Peyer's patch (tissue), 4 donors: Measurements from ENCODE around the gene TTBK2.

ENCODE experiments used
- CTCF ChIP-seq, 6 experiments: fragments of 450-650 bp in 4 of 6; fragments of 200-600 bp in 2 of 6; sonication (generic) in 1 of 6; IDR thresholded peaks; one replicate each; pipeline ENCODE4 v1.5.1; 2017 to 2019; ENCODE audit warnings: antibody characterized with exemption in 6 of 6, mild to moderate bottlenecking in 3 of 6, moderate library complexity in 1 of 6
- POLR2A ChIP-seq, 2 donors: fragments of 450-650 bp; IDR thresholded peaks; one replicate each; pipeline ENCODE4 v1.5.1; 2017; ENCODE audit warnings: antibody characterized with exemption in 2 of 2, mild to moderate bottlenecking in 2 of 2, moderate library complexity in 2 of 2

- no peak for TF ChIP-seq CTCF (IDR thresholded peaks at IDR 0.05)
- no peak for TF ChIP-seq POLR2A (IDR thresholded peaks at IDR 0.05)
Observed at GRCh38 chr15:42695527-42696071, 225.0 kb downstream of the TTBK2 start.
